HG02870 (cell line): ENCODE data around the gene RRAS2.

Experiments
- ATAC-seq: cut with Tn5 transposase; IDR thresholded peaks from one replicate; pipeline ENCODE4 v1.9.1; 2021; ENCODE audit warnings: mild to moderate bottlenecking, moderate library complexity; ENCODE audit not compliant: unreplicated experiment

The RRAS2 gene

GRCh38 chr11:14230407-14230806, 128.6 kb downstream of the RRAS2 start:
- ATAC-seq: no peak

DNA sequence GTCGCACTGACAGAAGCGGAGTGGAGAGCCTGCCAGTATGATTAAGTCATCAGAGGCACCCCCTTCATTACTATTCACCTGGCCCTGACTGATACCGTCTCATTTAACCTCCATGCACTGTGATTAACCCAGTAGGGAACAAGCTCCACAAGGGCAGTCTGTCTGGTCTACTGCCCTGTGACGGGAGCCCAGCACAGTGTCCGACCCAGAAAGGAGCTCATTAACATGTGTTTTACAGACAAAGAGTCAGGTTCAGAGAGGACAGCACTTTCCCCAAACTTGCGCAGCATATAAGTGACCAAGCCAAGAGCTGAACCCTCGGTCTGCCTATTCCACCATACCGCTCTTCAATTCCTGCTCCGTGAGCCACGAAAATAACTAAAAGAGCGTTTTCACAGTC, 129.5 kb downstream of the RRAS2 start:
- no peak for ATAC-seq

- no peak for ATAC-seq
These were observed 130.6 kb downstream of the RRAS2 start for GRCh38 chr11:14228356-14228755.
